LHCN-M2 (cell line): Measurements from ENCODE around the gene WFDC8. TPM values are rescaled to one million over a fixed set of nuclear protein-coding genes. Genes with fewer than 3 reads are reported as not detected.

Experiments
- DNase-seq: peaks from one replicate; pipeline ENCODE4 v3.0.0-alpha.2; 2012; ENCODE audit warnings: low read depth
- total RNA-seq: library from RNA; depleted of rRNA; stranded (reverse); fragments of >200 nt; gene quantifications from 2 replicates; pipeline ENCODE4 v1.2.3, GENCODE V29; 2014

WFDC8 gene
- total RNA-seq, 1 experiment from 2014 or later = not detected

DNA sequence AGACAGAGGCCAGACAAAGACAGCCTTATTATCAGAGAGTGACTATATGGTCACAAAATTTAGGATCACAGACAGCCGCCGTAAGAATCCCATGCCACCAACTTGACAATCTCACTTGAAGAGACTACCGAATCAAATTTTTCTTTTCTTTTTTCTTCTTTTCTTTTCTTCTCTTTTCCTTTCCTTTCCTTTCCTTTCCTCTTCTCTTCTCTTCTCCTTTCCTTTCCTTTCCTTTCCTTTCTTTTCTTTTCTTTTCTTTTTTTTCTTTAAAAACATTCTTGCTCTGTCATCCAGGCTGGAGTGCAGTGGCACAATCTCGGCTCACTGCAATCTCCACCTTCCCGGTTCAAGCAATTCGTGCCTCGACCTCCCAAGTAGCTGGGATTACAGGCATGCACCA is 30.7 kb downstream of the WFDC8 start:
- no peak for DNase-seq

DNA sequence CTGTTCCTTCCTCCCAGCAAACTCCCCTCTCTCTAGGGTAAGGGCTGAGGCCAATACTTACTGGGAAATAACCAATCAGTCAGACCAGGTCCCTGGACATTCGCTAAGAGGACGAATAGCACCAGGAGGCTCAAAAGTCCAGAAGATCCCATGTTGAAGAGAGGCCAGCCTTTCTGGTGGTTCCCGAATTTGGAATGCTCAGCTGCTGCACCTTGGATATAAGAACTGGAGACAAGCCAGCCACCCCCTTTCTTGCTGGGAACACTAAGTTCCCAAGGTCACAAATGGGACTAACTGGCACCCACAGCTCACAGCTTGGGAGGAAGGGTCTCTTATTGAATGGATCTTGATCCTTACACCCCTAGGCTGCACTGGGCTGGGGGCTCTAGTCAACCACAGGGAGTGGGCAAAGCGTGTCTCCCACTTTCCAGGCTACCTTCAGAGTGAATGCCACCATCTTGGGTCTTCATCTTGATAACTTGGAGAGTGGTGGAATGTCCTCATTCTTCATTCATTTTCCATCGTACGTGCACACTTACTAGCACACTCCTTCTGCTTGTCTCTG is 31.8 kb downstream of the WFDC8 start, which contains the start of gene EPPIN:
Gene EPPIN, minus strand, starts transcription at position 196 of the 565 bp plus-strand sequence. Its CDS starts 44 bp downstream, at position 152.
- no peak for DNase-seq

DNA sequence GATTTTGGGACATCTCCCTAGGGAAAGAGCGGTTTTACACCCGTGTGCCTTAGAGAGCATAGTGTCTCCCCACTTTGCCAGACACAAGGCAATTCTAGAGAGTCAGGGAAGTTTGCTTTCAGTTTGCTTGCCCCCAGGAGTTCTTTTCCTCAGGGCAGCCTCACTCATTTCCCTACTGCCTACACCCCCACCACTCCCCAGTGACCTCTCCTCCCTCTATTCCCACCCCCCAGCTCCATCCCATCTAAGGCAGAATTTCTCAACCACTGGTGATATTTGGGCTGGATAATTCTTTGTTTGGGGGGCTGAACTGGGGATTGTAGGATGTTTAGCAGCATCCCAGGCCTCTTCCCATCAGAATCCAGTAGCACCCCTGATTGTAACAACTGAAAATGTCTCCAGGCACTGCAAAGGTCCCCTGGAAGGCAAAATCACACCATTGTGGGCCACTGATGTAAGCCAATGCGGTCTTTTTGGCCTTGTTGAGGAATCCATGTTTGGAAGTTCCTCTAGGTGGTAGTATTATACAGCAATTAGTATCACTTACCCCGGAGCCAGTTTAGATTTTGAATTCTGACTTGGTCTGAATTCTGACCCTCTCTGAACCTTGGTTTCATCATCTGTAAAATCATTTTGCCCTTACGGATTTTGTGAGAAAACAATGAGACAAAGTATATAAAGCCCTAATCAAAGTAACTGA is 33.2 kb downstream of the WFDC8 start:
- DNase-seq = peak; percentile 40

DNA sequence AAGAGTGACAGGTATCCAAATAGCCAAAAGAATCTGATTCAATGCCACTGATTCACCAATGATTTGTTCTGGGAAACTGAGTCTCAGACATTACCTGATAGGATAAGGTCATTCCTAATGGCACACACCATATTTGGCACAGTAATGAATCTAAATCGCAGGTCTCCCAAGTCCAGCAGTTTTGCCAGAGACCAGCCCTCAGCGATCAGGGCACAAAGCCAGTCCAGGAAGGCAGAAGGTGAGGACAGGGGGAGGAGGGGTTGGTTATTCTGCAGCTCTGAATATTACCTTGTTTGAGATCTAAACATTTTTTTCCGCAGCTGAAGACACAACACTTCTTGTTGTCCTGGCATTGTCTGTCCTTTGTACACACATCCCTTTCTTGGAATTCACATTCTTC is 33.7 kb downstream of the WFDC8 start:
- no peak for DNase-seq

- DNase-seq = no peak
Measured at GRCh38 chr20:45539382-45539781, 39.7 kb downstream of the WFDC8 start, which contains the start of gene WFDC6. Gene WFDC6, minus strand, starts transcription at chr20:45539482. Its CDS starts 75 bp downstream, at chr20:45539407.

DNA sequence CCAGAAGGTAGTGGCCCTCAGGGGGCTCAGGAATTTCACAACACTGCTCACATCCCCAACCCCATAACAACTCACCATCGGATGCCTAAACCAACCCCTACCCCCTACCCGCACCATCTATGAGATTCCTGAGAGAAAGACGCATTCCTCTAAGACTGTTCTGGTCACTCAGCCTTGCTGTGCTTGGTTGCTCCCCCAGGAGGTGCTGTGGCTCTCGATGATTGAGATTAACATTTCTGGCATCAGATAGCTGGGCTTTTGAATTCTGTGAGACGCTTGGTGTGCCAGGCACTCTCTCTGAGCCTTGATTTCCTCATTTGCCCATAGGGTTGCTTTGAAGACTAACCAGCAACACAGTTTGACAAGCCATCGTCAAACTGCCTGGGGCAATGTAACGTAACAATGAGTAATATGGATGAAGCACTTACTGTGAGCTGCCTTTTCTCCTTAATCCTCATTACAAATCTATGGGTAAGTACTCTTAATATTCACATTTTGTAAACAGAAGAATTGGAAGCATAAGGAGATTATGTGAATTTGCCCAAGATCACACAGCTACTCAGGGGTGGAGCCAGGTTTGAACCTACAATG is 40.8 kb downstream of the WFDC8 start:
- DNase-seq = no peak

DNA sequence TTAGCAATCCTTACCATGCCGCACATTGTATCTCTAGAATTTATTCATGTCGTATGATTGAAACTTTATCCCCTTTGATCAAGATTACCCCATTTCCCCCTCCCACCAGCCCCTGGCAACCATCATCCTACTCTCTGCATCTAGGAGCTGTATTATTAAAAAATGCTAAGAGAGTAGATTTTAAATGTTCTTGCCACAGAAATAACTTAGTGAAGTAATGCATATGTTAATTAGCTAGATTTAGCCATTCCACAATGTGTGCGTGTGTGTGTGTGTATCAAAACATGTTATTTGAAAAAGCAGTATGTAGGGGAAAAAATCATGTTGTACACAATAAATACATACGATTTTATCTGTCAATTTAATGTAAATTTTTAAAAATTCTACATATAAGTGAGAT is 51.8 kb downstream of the WFDC8 start:
- no peak for DNase-seq

DNA sequence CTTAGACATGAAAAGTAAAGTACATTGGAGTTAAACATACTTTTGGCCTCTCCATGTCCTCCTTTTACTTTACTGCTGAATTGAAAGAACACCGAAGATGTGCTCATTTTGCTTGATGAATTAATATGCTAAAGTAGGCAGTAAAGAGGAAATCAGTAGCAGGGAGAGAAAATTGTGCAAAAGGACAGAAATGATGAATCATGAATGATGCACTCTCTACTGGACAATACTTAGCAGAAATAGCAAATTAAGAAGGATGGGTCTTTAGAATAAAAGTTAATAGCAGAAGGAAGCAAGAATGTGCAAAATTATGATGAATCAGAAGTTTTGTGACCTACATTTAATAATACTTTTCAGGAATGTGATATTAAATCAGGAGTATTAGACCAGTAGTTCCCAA is 55.3 kb downstream of the WFDC8 start:
- DNase-seq = no peak

DNA sequence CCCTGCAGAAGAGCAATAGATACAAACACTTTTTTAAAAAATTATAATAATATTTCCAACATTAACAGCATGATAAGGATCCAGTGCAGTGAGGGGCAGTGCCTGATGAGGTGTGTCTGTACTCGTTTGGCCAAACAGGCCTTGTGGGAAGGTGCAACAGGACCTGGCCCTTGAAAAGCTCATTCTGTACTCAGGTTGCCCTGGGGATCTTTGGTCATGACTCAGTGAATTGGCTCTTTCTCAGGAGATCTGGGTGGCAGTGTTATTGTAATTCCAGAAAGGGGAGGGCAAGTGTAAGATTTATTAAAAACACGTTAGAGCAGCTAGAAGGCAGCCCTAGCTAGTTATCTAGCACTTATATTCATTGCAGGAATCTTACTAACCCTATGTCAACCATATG is 60.8 kb downstream of the WFDC8 start:
- no peak for DNase-seq

DNA sequence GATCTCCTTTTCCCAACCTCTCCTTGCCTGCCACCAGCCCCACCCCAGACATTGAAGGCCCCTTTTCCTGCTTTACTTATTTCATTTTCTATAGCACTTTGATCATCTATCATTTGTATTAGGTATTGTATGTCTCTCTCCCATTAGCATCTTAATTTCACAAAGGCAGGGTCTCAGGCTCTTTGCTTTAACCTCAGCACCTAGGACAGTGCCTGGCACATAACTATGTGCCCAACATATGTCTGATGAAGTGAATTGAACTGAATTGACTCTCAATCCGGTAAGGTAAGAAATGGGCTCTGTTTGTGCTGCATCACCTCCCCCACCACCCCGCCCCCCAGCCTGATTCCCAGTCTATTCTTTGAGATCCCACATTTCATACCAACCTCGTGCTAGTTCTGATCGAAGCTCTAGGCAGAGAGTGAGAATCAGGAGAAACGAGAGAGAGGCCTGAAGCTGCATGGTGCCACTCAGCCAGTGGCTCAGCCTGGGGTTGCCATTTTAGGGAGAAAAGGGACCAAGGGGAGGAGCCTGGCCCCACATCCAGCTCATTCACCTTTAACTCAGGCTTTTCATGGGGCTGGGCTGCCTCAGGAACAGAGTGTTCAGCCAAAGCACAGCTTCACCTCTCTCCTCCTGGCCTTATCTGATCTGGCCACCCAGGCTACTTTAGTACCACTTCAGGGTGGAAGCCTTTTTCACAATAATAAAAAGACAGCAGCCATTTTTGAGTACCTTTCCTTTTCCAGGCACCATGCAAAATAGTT is 63.8 kb downstream of the WFDC8 start, which contains the start of gene SPINT3:
Gene SPINT3, minus strand, starts transcription at position 476 of the 767 bp plus-strand sequence. Its CDS starts 14 bp downstream, at position 462.
- DNase-seq = no peak

DNA sequence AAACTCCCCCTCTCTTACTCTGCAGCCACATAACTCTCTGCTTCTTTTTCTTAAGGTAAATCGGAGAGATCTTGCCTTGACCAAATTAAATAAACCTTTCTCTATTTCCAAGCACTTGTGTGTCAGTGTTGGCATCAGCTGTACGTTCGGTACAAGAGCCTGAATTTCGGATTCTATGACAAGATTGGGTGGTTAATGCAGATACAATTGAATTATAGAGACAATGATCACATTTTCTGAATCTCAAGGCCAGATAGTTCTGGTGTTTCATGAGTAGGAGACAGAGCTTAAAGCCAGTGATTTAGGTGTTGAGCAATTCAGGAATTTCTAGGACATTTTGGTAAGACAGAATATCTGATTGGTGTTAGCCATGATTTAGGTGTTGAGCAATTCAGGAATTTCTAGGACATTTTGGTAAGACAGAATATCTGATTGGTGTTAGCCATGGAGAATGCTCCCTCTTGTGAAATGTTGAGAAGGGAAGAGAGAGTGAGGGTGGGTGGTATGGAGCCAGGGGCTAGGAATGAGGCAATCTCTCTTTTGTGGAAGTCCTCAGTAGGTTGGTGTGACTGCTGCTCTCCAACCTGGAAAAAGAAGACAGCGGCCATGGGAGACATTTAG is 68.7 kb downstream of the WFDC8 start:
- no peak for DNase-seq

GRCh38 chr20:45509091-45509490 is 70.0 kb downstream of the WFDC8 start:
- no peak for DNase-seq

GRCh38 chr20:45508068-45508886 is 70.8 kb downstream of the WFDC8 start:
- DNase-seq = no peak

DNA sequence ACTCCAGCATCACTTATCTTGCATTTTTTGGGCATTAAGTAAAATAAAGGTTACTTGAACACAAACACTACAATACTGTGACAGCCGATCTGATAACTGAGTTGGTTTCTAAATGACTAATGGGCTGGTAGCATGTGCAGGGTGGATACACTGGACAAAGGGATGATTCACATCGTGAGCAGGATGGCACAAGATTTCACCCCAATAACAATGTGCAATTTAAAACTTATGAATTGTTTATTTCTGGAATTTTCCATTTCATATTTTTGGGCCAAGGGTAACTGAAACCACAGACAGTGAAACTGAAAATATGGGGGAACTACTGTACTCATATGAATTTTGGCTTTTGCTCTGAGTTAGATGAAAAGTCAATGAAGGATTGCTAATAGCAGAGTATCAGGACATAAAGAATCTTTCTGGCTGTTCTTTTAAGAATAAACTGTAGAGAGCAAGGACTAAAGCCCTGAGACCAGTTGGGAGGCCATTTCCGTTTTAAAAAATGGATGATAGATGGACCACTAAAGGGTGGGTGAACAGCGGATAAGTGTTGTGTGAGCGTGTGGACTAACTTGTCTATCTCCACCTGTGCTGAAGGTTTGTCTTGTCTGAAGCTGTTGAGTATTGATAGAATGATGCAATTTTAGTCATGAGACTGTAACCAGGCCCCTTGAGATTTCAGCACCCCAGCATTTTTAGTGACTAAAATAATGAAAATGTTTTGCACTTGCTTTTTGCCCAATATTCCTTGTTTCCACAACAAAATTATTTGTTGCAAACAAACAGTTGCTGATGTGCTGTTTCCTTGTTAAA is 71.9 kb downstream of the WFDC8 start:
- DNase-seq = peak; percentile 26

GRCh38 chr20:45506398-45506797 is 72.7 kb downstream of the WFDC8 start:
- DNase-seq = no peak

DNA sequence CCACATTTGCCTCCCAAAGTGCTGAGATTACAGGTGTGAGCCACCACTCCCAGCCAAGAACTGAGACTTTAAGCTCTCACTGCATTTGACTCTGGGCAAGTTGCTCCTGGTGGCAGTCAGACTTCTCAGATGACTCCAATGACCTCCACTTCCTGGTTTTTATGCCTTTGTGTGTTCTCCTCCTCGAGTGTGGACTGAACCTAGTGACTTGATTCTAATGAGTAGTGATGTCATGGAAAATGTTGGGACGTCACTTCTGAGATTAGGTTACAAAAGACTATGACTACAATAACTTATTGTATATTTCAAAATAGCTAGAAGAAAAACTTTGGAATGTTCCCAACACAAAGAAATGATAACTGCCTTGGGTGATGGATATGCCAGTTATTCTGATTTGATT is 75.7 kb downstream of the WFDC8 start:
- no peak for DNase-seq

GRCh38 chr20:45502561-45502960 is 76.5 kb downstream of the WFDC8 start:
- no peak for DNase-seq
